IPS-NIHi11 (cell line): Measurements from ENCODE around the gene FBXO21.
"Not testable (repeated sequence)": the region's sequence is repeated elsewhere in the genome, so short reads cannot be mapped to it uniquely, and the experiment has no call there.

Source experiments
- DNase-seq: peaks from one replicate; pipeline ENCODE4 v3.0.0; 2012; ENCODE audit warnings: mixed read lengths, low spot score

The FBXO21 gene

GRCh38 chr12:117202033-117202432 lies 11.8 kb upstream of the FBXO21 start:
- DNase-seq, result no peak

DNA sequence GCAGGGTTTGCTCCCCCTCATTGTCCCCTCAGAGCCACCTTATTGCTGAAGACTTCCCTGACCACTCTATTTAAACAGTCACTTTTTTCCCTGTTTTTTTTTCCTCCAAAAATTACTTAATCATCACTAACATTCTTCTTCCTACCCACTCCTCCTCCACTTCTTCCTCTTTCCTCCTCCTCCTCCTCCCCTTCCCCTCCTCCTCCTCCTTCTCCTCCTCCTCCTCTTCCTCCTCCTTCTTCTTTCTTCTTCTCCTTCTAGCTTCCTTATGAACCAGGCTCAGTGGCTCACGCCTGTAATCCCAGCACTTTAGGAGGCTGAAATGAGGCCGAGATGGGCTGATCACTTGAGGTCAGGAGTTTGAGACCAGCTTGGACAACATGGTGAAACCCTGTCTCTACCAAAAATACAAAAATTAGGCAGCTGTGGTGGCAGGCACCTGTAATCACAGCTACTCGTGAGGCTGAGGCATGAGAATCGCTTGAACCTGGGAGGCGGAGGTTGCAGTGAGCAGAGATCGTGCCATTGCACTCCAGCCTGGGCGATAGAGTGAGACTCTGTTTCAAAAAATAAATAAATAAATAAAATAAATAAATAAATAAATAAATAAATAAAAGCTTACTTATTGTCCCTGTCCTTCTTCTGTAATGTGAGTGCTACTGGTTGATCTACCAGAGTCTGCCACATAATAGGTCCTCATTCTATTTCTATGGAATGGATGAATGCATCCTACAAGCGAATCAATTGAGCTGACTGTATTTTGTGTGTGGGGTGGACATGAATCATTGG lies 9.9 kb upstream of the FBXO21 start:
- not testable (repeated sequence) for DNase-seq

DNA sequence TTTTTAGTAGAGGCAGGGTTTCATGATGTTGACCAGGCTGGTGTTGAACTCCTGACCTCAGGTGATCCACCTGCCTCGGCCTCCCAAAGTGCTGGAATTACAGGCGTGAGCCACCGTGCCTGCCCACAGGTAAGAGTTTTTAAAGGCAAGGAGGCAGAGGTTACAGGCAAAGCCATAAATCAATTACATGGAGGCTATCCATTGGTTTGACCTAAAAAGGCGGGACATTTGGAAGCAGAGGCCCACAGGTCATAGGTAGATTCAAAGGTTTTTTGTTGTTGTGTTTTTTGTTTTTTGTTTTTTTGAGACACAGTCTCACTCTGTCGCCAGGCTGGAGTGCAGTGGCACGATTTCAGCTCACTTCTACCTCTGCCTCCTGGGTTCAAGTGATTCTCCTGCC lies 6.1 kb upstream of the FBXO21 start:
- not testable (repeated sequence) for DNase-seq

DNA sequence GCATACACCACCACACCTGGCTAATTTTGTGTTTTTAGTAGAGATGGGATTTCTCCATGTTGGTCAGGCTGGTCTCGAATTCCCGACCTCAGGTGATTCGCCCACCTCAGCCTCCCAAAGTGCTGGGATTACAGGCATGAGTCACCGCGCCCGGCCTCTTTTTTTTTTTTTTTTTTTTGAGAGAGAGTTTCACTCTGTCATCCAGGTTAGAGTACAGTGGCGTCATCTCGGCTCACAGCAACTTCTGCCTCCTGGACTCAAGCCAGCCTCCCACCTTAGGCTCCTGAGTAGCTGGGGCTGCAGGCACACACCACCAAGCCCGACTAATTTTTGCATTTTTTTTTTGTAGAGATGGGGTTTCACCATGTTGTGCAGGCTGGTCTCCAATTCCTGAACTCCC lies 4.8 kb upstream of the FBXO21 start:
- not testable (repeated sequence) for DNase-seq

- DNase-seq, result no peak
These were observed 3.6 kb upstream of the FBXO21 start for GRCh38 chr12:117193903-117194302.

GRCh38 chr12:117192581-117192980 lies 2.3 kb upstream of the FBXO21 start:
- DNase-seq, result not testable (repeated sequence)

DNA sequence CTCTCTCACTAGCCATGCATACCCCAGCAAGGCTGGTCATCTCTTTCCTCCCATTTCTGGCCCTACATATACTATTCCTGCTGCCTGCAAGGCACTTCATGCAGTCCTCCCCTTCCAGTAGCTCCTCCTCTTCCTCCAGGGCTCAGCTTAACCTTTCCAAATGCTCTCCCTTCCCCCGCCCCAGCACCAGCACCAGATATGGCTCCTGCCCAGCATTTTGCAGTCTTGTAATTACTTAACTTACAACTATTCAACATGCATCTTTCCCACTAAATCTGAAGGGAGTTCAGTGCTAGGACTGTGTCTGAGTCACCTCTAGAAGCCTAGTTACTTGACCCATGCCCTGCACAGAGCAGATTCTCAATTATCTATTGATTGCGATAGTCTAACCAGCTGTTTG lies 1.8 kb upstream of the FBXO21 start:
- DNase-seq, result no peak

DNA sequence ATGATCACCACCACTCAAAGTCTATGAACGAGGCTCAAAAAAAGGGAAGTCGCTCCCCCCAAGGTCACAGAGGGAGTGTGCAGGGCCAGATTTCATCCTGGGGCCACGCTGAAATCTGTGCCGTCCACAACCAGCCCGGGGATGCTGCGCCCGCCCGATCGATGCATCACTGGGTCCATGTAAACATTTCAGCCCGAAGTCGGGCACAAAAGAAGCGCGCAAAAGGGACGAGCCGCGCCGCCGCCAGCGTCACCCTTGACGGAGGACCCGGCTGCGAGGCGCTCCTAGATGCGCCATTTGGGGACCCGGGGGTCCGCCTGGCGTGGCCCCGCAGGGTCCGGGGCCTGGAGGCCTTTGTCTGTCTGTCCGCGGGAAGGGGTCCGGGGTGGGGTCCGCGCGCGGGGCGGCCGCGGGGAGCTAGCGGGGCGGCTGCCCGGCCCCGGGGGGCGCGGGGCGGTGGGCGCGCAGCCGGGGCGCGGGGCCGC lies 503 bp downstream of the FBXO21 start:
- DNase-seq, result peak; percentile 61

- no peak for DNase-seq
These were observed 1.1 kb downstream of the FBXO21 start for GRCh38 chr12:117188961-117189724.

- DNase-seq, result no peak
These were observed 2.1 kb downstream of the FBXO21 start for GRCh38 chr12:117188121-117188665.

DNA sequence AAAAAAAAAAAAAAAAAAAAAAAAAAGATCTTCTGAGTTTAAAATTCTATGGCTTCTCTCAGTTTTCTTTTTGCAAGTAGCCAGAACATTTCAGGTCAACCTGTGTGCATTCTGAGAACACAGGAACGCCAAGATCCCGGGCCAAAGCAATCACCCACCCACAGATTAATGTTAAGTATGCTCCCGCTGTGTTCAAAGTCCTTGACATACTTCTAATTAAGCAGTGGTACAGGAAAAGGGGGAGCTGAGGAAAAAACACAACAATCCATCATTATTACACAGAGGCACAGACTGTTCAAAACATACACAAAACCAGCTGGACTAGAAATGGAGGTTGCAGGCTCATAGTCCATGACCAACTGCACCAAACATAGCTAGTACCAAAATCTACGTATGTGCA lies 2.8 kb downstream of the FBXO21 start:
- DNase-seq, result no peak

DNA sequence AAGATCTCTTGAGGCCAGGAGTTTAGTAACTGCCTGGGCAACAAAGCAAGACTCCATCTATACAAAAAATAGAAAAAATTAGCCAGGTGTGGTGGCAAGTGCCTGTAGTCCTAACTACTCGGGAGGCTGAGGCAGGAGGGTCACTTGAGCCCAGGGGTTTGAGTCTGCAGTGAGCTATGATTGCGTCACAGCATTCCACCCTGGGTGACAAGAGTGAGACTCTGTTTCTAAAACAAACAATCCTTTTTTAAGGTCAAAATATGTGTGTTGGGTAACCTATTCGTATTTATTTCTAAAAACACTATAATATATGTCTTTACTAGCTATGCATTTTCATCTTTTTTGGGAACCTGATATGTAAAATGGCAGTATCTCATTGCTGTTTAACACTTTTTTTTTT lies 7.4 kb downstream of the FBXO21 start:
- DNase-seq, result no peak

DNA sequence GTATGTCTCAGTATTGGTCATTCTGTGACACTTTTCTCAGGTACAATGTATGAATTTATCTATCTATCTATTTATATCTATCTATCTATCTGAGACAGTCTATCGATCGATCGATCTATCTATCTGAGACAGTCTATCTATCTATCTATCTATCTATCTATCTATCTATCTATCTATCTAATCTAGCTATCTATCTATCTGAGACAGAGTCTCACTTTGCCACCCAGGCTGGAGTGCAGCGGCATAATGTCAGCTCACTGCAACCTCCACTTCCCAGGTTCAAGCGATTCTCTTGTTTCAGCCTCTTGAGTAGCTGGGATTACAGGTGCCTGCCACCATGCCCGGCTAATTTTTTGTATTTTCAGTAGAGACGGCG lies 8.8 kb downstream of the FBXO21 start:
- DNase-seq, result not testable (repeated sequence)

GRCh38 chr12:117180758-117181467 lies 9.4 kb downstream of the FBXO21 start:
- no peak for DNase-seq

DNA sequence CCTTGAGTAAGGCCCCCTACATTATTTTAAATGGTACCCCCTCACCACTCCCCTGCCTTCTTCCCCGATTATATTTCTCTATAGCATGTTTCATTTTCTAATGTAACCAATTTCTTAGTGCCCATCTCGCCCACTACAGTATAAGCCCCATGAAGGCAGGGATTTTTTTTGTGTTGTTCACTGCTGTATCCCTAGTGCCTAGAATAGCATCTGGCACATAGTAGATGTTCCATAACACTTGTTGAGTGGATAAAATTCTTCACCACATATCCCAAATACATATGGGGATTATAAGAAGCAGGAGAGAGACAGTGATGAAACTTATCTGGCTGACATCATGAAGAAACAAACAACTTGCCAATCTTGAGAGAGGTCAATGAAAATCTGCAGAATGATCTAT lies 11.5 kb downstream of the FBXO21 start:
- DNase-seq, result no peak

DNA sequence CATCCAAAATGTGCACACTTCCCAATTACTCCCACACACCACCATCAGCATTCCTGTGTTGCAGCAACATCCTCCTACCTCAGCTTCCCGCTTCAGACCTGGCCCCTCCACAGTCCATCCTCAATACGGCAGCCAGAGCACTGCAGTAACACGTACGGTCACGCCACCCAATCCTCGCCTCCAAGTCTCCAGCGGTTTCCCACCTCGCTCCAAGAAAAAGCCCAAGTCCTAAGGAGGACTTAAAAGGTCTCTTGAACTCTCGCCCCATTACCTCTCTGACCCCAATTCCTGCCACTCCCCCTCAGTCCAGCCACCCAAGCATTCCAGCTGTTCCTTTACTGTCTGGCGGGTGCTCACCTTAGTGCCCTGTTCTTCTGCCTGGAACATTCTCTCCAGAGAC lies 12.0 kb downstream of the FBXO21 start:
- no peak for DNase-seq

DNA sequence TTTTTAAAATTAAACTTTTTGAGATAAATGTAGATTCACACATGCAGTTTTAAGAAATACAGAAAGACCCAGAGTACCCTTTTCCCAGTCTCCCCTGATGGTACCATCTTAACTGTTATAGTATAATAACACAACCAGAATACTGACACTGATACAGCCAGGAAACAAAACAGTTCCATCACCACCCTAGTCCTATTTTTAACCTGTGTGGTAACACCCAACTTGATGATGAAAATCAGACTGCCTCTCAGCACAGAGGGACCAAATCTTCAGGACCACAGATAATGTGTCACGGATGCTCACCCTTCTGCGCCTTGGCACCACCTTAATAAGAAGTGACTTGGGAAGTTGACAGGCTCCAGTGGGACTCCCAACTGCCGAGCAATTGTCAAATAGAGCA lies 18.1 kb downstream of the FBXO21 start:
- DNase-seq, result no peak

- DNase-seq, result no peak
These were observed 18.6 kb downstream of the FBXO21 start for GRCh38 chr12:117171499-117172162.

GRCh38 chr12:117169548-117169947 lies 20.7 kb downstream of the FBXO21 start:
- no peak for DNase-seq

GRCh38 chr12:117168976-117169375 lies 21.3 kb downstream of the FBXO21 start:
- DNase-seq, result no peak

GRCh38 chr12:117167769-117168168 lies 22.5 kb downstream of the FBXO21 start:
- DNase-seq, result no peak

DNA sequence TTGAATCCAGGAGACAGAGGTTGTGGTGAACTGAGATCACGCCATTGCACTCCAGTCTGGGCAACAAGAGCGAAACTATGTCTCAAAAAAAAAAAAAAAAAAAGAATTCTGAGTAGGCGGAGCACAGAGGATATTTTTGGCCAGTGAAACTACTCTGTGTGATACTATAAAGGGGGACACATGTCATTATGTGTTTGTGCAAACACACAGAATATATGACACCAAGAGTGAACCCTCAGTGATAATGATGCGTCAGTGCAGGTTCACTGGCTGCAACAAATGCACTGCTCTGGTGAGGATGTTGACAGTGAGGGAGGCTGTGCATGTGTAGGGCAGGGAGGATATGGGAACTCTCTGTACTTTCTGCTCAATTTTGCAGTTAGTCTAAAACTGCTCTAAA lies 24.2 kb downstream of the FBXO21 start:
- no peak for DNase-seq
